Upper lobe of right lung (tissue), 1 donor: ENCODE data around the gene HYAL2. TPM values are rescaled to one million over a fixed set of nuclear protein-coding genes. Genes with fewer than 3 reads are reported as not detected.

Experiments used
- ATAC-seq: fragments of 200-7000 bp; cut with Tn5 transposase; one replicate; pipeline ENCODE4 v1.9.1; 2020; ENCODE audit warnings: mild to moderate bottlenecking, moderate library complexity
- DNase-seq: peaks from one replicate; pipeline ENCODE4 v3.0.0-alpha.2; 2020
- H3K27ac ChIP-seq: fragments of 200-600 bp; one replicate; pipeline ENCODE4 v1.8.0; 2022
- H3K27me3 ChIP-seq: fragments of 200-600 bp; one replicate; pipeline ENCODE4 v1.8.0; 2022; ENCODE audit warnings: mild to moderate bottlenecking
- H3K36me3 ChIP-seq: fragments of 200-600 bp; one replicate; pipeline ENCODE4 v1.8.0; 2022
- H3K4me1 ChIP-seq: fragments of 200-600 bp; one replicate; pipeline ENCODE4 v1.8.0; 2022
- H3K4me3 ChIP-seq: fragments of 200-600 bp; one replicate; pipeline ENCODE4 v1.8.0; 2022; ENCODE audit warnings: mild to moderate bottlenecking
- H3K9me3 ChIP-seq: fragments of 200-600 bp; one replicate; pipeline ENCODE4 v1.8.0; 2022
- CTCF ChIP-seq: fragments of 200-600 bp; IDR thresholded peaks from one replicate; pipeline ENCODE4 v1.8.0; 2022; ENCODE audit warnings: antibody characterized with exemption
- intact Hi-C: fragments of 100-400 bp; cut with DNase I; formaldehyde crosslinking; loops from one replicate; pipeline ENCODE4 v1.11.0; 2022
- total RNA-seq: library from RNA; stranded (reverse); fragmentation: NEBNext Ultra II Directional; extraction: Animal tissue kit (Norgen Biotek cat#: 25700); gene quantifications from one replicate; pipeline ENCODE4 v1.2.1, GENCODE V29; 2021
- donor health status: DM: no; HTN: yes; CAD: no; lungs with severe emphysema.

The HYAL2 gene
- total RNA-seq, 1 donor from 2014 or later, result 303 TPM

DNA sequence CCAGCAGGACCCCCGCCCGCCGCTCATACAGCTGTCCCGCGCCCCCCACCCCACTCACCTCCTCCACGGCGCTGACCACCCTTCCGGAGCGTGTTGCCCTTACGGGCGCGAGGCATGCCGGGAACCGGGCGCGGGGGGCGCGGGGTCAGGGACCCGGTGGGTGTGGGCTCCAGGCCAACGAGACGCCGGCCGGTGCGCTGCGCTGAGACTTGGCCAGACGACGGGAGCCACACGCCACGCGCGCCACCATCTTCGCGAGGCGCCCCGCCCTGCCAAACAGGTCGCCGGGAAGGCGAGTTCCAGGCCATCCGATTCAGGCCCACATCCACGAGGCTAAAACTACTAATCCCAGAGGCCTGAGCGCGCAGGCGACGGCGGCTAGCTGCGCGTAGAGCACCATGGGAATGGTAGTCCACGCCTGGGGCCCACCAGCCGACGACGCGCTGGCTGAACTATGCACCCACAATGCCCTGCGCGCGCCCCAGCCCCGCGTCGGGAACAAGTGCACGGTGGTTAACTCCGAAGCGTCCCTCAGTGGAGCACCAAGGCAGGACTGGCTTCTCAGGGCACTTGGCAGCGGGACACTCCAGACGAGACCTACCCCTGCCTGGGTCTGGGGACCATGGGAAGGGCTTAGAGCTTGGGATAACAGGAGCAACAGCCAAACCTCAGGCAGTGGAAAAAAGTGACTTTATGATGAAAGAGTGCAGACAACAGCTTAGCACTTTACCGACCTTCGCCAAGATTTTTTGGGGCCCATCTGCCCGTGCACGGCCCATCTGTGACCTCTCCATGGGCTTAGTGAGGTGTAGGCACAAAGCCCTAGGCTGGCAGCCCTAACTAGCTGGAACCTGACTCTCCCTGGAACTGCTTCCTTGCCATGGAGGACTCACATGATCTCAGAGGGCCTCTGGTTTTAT, 30.1 kb downstream of the HYAL2 start, which contains the start of gene IFRD2:
TSS of gene IFRD2 (minus strand) at position 271 of the 920 bp plus-strand sequence. CDS start at position 116, 155 bp downstream.
- Histone ChIP-seq H3K36me3 (peaks cover 30% of the 10 kb centered on the region), H3K27ac (peak within 1 kb of the TSS; percentile 89), H3K4me3 (peak within 1 kb of the TSS; percentile 97), H3K9me3 (no peaks in the 10 kb centered on the region), H3K4me1 (peaks cover 16% of the 10 kb centered on the region), H3K27me3 (no peaks in the 10 kb centered on the region)
- intact Hi-C loops, result no loop called here
- DNase-seq, result peak; percentile 99
- TF ChIP-seq CTCF, result no peak
- peak; percentile 96 for ATAC-seq

DNA sequence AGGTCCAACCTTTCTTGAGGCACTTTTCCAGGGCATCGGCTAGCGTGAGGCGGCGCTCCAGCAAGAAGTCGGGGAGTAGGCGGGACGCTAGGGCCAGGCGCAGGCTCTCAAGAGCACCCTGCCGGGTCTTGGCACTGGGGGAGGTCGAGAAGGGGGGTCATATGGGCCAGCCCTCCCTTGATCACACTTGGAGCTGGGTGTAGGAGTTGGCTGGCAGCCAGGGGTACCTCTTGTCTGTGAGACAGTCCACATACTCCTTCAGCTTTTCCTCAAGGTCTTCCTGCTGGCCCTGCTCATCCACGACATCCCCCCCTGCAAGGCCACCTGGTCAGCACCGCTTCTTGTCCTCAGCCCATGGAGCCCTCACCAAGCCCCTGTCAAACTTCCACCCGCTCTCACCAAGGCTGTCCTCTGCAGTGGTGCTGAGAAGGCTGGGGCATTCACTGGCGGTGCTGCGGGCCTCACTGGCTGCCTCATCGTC, 32.3 kb downstream of the HYAL2 start:
- H3K36me3 ChIP-seq, result peaks cover 31% of the 10 kb centered on the region
- intact Hi-C loops, result no loop called here
- H3K9me3 ChIP-seq, result no peaks in the 10 kb centered on the region
- DNase-seq, result no peak
- H3K4me3 ChIP-seq, result no peak overlapping the region
- no peaks in the 10 kb centered on the region for H3K27me3 ChIP-seq
- ATAC-seq, result no peak
- TF ChIP-seq CTCF, result no peak
- H3K4me1 ChIP-seq, result peaks cover 16% of the 10 kb centered on the region
- H3K27ac ChIP-seq, result no peak overlapping the region

- H3K27ac ChIP-seq, result no peak overlapping the region
- TF ChIP-seq CTCF, result no peak
- no peaks in the 10 kb centered on the region for H3K27me3 ChIP-seq
- H3K36me3 ChIP-seq, result peaks cover 31% of the 10 kb centered on the region
- no peak for ATAC-seq
- intact Hi-C loops, result no loop called here
- H3K4me1 ChIP-seq, result peaks cover 16% of the 10 kb centered on the region
- no peaks in the 10 kb centered on the region for H3K9me3 ChIP-seq
- no peak for DNase-seq
- no peak overlapping the region for H3K4me3 ChIP-seq
These were observed 33.4 kb downstream of the HYAL2 start for GRCh38 chr3:50289130-50289529.

DNA sequence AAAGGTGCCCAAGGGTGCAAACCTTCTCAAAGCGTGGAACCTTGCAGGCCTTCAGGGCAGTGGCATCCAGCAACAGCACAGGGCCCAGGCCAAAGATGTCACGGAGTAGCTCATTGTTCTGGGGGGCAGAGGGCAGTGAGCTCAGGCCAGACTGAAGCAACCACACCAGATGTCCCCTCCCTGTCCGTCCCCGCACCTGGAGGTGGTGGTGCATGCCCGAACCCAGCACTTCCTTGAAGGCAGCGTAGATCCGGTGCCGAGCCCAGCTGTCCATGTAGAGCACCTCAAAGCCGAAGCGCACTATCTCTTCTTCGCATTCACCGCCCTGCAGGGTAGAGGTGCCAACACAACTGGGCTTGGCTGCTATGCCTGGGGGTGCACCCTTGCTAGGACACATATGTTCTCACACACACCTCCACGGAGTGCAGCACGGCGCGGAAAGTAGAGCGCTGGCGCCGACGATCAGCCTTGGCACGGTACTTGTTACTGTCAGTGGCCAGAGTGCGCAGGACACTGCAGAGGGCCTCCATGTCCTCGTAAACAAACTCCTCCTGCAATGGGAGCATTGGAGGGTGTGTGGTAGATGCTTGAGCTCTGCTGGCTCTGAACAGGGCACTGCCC, 34.0 kb downstream of the HYAL2 start:
- intact Hi-C loops, result no loop called here
- H3K9me3 ChIP-seq, result no peaks in the 10 kb centered on the region
- H3K27me3 ChIP-seq, result no peaks in the 10 kb centered on the region
- H3K4me1 ChIP-seq, result peaks cover 16% of the 10 kb centered on the region
- no peak overlapping the region for H3K4me3 ChIP-seq
- ATAC-seq (no peak), DNase-seq (no peak)
- no peak overlapping the region for H3K27ac ChIP-seq
- TF ChIP-seq CTCF, result no peak
- H3K36me3 ChIP-seq, result peaks cover 31% of the 10 kb centered on the region

DNA sequence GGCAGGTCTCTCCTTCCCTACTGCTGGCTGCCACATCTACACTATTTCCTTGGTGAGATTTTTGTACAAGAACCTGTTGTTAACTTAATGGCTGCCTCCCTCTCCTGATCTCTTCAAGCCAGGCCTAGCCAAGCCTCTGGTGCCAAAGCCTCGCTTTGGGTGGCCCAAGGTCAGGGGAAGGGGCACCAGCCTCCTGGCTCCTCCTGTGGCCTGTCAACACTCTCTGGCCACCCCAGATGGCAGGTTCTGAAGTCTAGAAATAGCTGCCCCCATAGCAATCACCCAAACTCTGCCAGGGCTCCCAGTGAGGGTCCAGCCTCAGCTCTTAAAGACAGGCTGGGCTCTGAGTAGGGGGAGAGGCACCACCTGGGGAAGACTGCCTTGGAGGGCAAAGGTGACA, 35.3 kb downstream of the HYAL2 start:
- H3K9me3 ChIP-seq, result no peaks in the 10 kb centered on the region
- DNase-seq (no peak), ATAC-seq (no peak)
- TF ChIP-seq CTCF, result no peak
- no peaks in the 10 kb centered on the region for H3K27me3 ChIP-seq
- no peak overlapping the region for H3K27ac ChIP-seq
- peaks cover 31% of the 10 kb centered on the region for H3K36me3 ChIP-seq
- H3K4me3 ChIP-seq, result no peak overlapping the region
- H3K4me1 ChIP-seq, result peaks cover 9% of the 10 kb centered on the region
- intact Hi-C loops, result no loop called here
